NAMALWA (cell line): ENCODE measurements around the gene TENM4.
A peak's percentile ranks its signal among the peaks of the same experiment; 100 is the strongest.
"Not testable (repeated sequence)": the region's sequence is repeated elsewhere in the genome, so short reads cannot be mapped to it uniquely, and the experiment has no call there.

Source experiments
- DNase-seq: peaks from one replicate; pipeline ENCODE4 v3.0.0-alpha.2; 2015; ENCODE audit warnings: low spot score

Gene TENM4

GRCh38 chr11:78902771-78903507, 537.9 kb downstream of the TENM4 start:
- DNase-seq, result no peak

- DNase-seq, result no peak
Observed at GRCh38 chr11:78901831-78902230, 539.0 kb downstream of the TENM4 start.

- no peak for DNase-seq
Observed at GRCh38 chr11:78898266-78898775, 542.5 kb downstream of the TENM4 start.

GRCh38 chr11:78893996-78894395, 546.8 kb downstream of the TENM4 start:
- DNase-seq, result no peak

GRCh38 chr11:78889698-78890097, 551.1 kb downstream of the TENM4 start:
- no peak for DNase-seq

GRCh38 chr11:78886616-78887015, 554.2 kb downstream of the TENM4 start:
- no peak for DNase-seq

- no peak for DNase-seq
Observed at GRCh38 chr11:78884761-78885160, 556.1 kb downstream of the TENM4 start.

- no peak for DNase-seq
Observed at GRCh38 chr11:78883506-78883905, 557.3 kb downstream of the TENM4 start.

- DNase-seq, result not testable (repeated sequence)
Observed at GRCh38 chr11:78879094-78879980, 561.5 kb downstream of the TENM4 start.

GRCh38 chr11:78878631-78879030, 562.2 kb downstream of the TENM4 start:
- no peak for DNase-seq

GRCh38 chr11:78876676-78877075, 564.2 kb downstream of the TENM4 start:
- no peak for DNase-seq

- no peak for DNase-seq
Observed at GRCh38 chr11:78870655-78871054, 570.2 kb downstream of the TENM4 start.

GRCh38 chr11:78869293-78869692, 571.5 kb downstream of the TENM4 start:
- no peak for DNase-seq

GRCh38 chr11:78868563-78868962, 572.3 kb downstream of the TENM4 start:
- no peak for DNase-seq

GRCh38 chr11:78860720-78861422, 580.0 kb downstream of the TENM4 start:
- DNase-seq, result peak; percentile 13

GRCh38 chr11:78857688-78858087, 583.1 kb downstream of the TENM4 start:
- no peak for DNase-seq

- no peak for DNase-seq
Observed at GRCh38 chr11:78856211-78856610, 584.6 kb downstream of the TENM4 start.

- DNase-seq, result no peak
Observed at GRCh38 chr11:78855116-78855515, 585.7 kb downstream of the TENM4 start.

- DNase-seq, result no peak
Observed at GRCh38 chr11:78853521-78853920, 587.3 kb downstream of the TENM4 start.

GRCh38 chr11:78851878-78852586, 588.8 kb downstream of the TENM4 start:
- DNase-seq, result no peak

- DNase-seq, result no peak
Observed at GRCh38 chr11:78850078-78850477, 590.8 kb downstream of the TENM4 start.

- no peak for DNase-seq
Observed at GRCh38 chr11:78846269-78846668, 594.6 kb downstream of the TENM4 start.
